ENCODE data around the gene SLK.

SLK gene

GRCh38 chr10:104033966-104034365, 67.0 kb downstream of the SLK start:
- no peak for DNase-seq (ENCODE audit: low read depth)

DNA sequence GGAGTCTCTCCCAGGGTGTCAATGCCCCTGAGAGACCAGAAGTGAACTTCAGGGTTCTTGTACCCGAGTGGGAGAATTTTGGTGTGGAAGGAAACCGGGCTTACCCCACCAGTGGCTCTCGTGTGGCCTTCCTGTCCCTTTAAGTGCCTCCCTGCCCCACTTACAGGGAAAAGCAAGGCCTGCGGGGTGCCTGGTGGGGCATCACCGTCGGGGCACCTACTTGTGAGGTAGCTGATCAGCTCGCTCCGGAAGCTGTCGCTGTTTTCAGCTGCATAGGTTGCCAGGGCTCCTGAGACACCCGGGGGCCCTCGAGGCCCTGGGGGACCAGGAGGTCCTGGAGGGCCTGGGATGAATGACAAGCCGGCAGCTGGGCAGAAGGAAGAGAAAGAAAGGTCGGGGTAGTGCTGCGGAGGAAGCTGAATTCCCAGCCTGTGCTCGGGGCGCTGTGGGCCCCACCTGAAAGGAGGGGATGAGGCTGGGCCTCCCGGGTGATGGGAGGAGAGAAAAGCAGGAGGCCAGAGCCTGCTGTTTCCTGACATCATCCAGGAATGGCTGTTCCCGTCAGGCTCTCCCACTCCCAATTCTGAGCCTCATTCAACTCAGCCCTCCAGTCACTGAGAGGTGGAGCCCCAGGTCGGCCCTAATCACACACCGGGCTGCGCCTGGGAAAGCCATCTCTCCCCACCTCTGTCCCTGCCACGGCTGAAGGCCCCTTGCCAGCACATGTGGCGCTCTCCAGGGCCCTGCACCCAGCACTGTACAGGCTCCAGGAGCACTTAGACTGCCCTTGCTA, 67.7 kb downstream of the SLK start:
- no peak for DNase-seq (ENCODE audit: low read depth)

- no peak for DNase-seq (ENCODE audit: low read depth)
Observed at GRCh38 chr10:104035194-104036068, 68.5 kb downstream of the SLK start.

DNA sequence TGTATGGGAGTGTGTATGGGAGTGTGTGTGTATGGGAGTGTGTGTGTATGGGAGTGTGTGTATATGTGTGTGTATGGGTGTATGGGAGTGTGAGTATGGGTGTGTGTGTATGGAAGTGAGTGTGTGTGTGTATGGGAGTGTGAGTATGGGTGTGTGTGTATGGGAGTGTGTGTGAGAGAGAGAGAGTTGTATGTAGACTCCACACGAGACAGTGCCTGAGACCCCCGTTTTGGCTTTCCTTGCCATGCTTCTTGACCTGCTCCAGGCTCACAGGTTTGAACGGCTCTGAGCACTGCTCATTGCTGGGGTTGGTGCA, 69.1 kb downstream of the SLK start:
- no peak for DNase-seq (ENCODE audit: low read depth)

DNA sequence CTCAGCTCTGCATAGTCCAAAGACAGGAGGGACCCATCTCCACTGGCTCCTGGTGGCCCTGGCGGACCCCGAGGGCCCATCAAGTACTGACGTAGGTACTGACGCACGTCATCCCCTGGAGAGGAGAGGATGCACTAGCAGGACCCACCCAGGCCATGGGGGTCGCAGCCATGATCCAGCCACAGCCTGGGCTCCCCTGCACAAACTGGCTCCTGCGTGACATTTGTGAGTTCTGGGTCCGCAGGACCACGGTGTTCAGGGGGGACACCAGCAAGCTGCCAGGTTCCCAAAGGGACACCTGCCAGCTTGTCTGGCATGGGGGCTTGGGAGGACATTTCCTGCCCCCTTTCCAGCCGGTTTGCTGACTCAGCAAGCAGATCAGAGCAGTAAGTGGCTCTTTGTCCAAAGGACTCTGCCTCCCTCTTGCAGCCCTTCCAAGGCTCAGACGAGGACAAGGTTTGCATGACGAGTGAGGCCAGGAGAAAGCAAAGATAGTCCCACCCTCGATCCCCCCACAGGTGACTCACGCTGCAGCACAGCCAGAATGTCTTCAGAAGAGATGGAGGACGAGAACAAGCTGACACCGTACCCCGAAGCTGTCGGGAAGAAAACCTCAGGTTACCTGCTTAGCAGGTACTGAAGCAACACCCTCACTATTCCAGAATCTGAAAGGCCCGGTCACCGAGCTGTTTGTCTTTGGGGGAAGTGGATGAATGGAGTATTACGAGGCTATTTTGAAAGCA, 69.7 kb downstream of the SLK start:
- DNase-seq (ENCODE audit: low read depth), result no peak

GRCh38 chr10:104037261-104037951, 70.5 kb downstream of the SLK start:
- no peak for DNase-seq (ENCODE audit: low read depth)

- DNase-seq (ENCODE audit: low read depth), result no peak
Observed at GRCh38 chr10:104038537-104038936, 71.6 kb downstream of the SLK start.

- no peak for DNase-seq (ENCODE audit: low read depth)
Observed at GRCh38 chr10:104038958-104039752, 72.2 kb downstream of the SLK start.

- DNase-seq (ENCODE audit: low read depth), result no peak
Observed at GRCh38 chr10:104040382-104040781, 73.4 kb downstream of the SLK start.

DNA sequence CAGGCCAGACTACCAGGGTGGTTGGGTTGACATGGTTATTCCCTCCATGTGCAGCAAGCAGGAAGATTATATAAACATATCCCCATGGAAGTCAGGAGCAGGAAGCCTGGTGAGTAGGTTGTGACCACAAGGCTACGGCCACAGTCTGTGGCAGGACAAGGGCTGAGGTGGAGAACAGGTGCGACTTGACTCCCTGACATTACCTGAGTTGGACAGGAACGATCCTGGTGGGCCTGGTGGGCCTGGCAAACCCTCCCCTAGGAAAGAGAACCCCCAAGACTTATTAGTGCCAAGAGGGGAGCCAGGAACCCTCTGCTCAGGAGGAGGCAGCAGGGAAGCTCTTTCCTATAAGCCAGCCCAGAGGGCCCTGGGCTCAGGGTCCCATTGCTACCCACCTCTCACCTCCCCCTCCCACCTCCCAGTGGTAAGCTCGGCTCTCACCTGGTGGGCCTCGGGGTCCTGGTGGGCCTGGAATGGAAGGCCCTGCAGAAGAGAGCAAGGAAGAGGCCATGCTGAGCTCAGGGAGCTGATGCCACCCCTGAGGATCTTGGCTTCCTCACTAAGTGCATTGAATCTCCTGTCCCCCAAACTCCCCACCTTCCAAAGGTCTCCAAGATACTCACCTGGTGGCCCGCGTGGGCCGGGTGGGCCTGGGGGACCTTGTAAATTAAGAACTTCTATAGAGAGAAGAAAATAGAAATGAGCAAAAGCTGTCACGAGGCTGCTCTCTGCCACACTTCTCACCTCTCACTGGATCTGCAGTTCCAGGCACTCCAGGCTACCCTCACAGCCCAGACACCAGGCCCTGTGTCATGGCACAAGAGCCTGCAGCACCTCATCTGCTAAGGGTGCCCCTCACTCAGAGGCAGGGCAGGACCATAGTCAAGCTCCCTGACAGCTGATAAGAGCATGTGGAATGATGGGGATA, 74.2 kb downstream of the SLK start:
- DNase-seq (ENCODE audit: low read depth), result no peak

GRCh38 chr10:104041891-104042535, 75.1 kb downstream of the SLK start:
- no peak for DNase-seq (ENCODE audit: low read depth)

GRCh38 chr10:104043185-104043830, 76.4 kb downstream of the SLK start:
- no peak for DNase-seq (ENCODE audit: low read depth)

DNA sequence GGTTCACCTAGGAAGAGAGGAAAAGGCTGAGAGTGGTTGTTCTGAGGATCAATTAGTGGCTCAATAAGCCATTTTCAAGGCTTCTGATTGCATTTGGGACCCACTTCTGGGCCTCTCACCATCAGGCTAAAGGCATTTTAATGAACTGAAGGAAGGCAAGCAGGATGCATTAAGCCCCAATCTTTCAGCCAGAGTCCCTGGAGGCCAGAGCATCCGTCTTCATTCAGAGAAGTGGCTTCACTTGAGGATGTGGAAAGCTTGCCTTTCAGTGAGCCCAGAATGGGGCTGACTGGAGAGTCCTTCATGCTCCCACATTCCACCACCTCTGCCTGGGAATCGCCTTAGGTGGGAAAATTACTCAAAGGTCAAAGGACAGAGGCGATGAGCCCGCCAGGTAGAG, 76.9 kb downstream of the SLK start:
- DNase-seq (ENCODE audit: low read depth), result no peak

GRCh38 chr10:104045151-104046089, 78.5 kb downstream of the SLK start:
- DNase-seq (ENCODE audit: low read depth), result no peak

DNA sequence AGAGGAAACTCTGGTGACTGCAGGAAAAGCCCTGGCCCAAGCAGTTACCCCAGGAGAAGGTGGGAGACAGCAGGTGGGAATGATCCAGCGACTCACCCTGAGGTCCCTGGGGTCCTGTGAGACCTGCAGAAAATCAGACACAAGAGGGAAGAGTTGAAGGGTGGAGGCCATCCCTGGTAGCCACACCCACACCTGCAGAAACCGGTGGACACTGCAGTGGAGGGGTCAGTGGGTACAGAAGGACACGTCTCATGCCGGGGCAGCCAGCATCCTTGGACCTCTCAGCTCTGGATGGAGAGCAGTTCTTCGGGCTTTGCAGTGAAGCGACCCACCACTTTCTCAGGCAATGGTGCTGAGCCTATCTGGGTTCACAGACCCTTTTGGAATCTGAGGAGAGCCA, 79.7 kb downstream of the SLK start:
- no peak for DNase-seq (ENCODE audit: low read depth)

DNA sequence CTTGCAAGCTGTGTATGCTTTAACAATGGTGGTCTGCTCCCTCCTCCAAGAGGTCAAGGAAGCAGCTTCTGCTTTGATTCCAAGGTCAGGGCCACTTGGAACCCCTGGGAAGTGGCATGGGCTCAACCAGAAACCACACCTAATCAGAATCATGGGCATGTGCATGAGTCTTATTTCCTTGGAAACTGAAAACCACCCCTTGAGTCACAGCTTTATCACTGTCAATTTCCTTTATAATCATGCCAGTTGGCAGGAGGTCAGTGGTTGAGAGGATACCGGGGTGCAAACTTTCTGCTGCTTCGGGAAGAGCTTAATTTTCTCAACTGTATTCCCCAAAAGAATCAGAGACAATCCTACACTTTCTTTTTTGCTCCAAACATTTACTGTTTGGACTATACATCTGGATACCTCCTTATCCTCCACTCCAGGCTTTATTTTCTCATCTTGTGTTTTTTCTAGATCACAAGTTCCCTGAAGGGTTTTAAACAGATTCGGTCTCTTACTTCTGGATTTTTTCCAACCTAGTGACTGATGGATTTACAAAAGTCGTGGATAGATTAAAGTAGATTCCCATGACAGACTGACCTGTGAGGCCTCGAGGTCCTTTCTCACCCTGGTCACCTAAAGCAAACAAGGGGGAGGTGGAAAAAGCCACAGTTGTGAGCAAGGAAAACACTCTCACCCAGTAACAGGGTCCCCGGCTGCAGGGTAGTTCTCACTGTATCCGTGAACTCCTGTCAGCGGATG, 82.7 kb downstream of the SLK start:
- DNase-seq (ENCODE audit: low read depth), result no peak

- DNase-seq (ENCODE audit: low read depth), result no peak
Observed at GRCh38 chr10:104052431-104052830, 85.5 kb downstream of the SLK start.

All from activated T-helper 1 cell treated with Interleukin-2 at 50 U/mL for 16 hours (primary cell).